DOHH2 (cell line): ENCODE results near the gene CCDC80.

Source experiments
- EZH2phosphoT487 ChIP-seq: fragments of 200-600 bp; sonication (generic); IDR thresholded peaks from 2 replicates; pipeline ENCODE4 v1.6.1; 2017; ENCODE audit warnings: borderline replicate concordance, mild to moderate bottlenecking, antibody characterized with exemption, low read length, moderate library complexity, mixed read lengths
- TF ChIP-seq, protein P1 (sequence below): fragments of 200-600 bp; sonication (generic); IDR thresholded peaks from one replicate; pipeline ENCODE4 v1.5.1; 2014; ENCODE audit warnings: antibody characterized with exemption, mild to moderate bottlenecking, low read depth, low read length; ENCODE audit not compliant: poor library complexity, severe bottlenecking

DNA sequence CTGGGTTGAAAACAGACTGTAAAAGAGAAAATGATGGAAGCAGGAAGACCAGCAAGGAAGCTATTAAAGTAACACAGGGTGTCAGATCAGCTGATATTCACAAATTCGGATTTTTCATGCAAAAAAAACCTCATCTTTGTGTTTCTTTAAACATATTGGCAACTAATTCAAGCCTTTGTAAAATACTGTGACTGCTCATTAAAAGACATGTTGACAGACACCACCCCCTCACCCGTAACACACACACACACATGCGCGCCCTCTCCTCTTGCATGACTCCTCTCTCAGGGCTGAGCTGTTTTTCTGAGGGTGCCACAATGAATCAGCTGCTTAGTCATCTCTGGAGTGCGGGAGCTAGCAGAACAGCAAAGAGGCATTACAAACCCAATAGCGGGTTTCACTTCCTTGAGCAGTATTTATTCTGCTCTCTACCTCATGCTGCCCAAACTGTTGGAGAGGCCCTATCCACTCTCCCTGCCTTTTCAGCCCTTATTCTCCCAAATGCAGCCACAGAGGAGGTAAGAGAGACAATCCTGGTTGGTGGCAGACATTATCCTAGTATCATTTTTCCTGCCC lies 35.8 kb upstream of the CCDC80 start:
- TF ChIP-seq, protein P1, sequence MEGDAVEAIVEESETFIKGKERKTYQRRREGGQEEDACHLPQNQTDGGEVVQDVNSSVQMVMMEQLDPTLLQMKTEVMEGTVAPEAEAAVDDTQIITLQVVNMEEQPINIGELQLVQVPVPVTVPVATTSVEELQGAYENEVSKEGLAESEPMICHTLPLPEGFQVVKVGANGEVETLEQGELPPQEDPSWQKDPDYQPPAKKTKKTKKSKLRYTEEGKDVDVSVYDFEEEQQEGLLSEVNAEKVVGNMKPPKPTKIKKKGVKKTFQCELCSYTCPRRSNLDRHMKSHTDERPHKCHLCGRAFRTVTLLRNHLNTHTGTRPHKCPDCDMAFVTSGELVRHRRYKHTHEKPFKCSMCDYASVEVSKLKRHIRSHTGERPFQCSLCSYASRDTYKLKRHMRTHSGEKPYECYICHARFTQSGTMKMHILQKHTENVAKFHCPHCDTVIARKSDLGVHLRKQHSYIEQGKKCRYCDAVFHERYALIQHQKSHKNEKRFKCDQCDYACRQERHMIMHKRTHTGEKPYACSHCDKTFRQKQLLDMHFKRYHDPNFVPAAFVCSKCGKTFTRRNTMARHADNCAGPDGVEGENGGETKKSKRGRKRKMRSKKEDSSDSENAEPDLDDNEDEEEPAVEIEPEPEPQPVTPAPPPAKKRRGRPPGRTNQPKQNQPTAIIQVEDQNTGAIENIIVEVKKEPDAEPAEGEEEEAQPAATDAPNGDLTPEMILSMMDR, result no peak
- no peak for TF ChIP-seq EZH2phosphoT487
